Lung (tissue), 12 donors: ENCODE results near the gene MAP3K10. TPM values are rescaled to one million over a fixed set of nuclear protein-coding genes. Genes with fewer than 3 reads are reported as not detected.

Experiments used
- ATAC-seq: fragments of 200-7000 bp; cut with Tn5 transposase; one replicate; pipeline ENCODE4 v1.9.1; 2020; ENCODE audit warnings: moderate number of reproducible peaks; ENCODE audit not compliant: insufficient read depth, low FRiP score
- DNase-seq, 3 donors: peaks; one replicate each; pipeline ENCODE4 v3.0.0-alpha.2; 2013 to 2017
- H3K27ac ChIP-seq, 2 donors: one replicate each; pipeline ENCODE4 v1.5.1; 2013; ENCODE audit warnings: mild to moderate bottlenecking in 2 of 2, moderate library complexity in 2 of 2, control low read depth in 1 of 2, inconsistent platforms in 1 of 2, low read depth in 1 of 2, low read length in 1 of 2
- H3K27me3 ChIP-seq, 3 donors: one replicate each; pipeline ENCODE4 v1.5.1; 2013; ENCODE audit warnings: low read length in 2 of 3; ENCODE audit not compliant: control insufficient read depth in 3 of 3, insufficient read depth in 3 of 3
- H3K36me3 ChIP-seq, 4 donors: one replicate each; pipeline ENCODE4 v1.5.1; 2013; ENCODE audit warnings: low read length in 4 of 4, mild to moderate bottlenecking in 1 of 4, moderate library complexity in 1 of 4; ENCODE audit not compliant: control insufficient read depth in 4 of 4, insufficient read depth in 4 of 4
- H3K4me1 ChIP-seq, 5 donors: one replicate each; pipeline ENCODE4 v1.5.1; 2013; ENCODE audit warnings: low read length in 5 of 5, mild to moderate bottlenecking in 2 of 5, moderate library complexity in 1 of 5; ENCODE audit not compliant: control insufficient read depth in 5 of 5, insufficient read depth in 5 of 5
- H3K4me3 ChIP-seq: one replicate; pipeline ENCODE4 v1.5.1; 2013; ENCODE audit warnings: mild to moderate bottlenecking, control low read depth, moderate library complexity
- H3K9ac ChIP-seq, 2 donors: one replicate each; pipeline ENCODE4 v1.5.1; 2013; ENCODE audit warnings: low read length in 2 of 2, control low read depth in 1 of 2; ENCODE audit not compliant: insufficient read depth in 1 of 2
- H3K9me3 ChIP-seq, 4 donors: one replicate each; pipeline ENCODE4 v1.5.1; 2013; ENCODE audit warnings: low read length in 3 of 4, mild to moderate bottlenecking in 1 of 4, moderate library complexity in 1 of 4; ENCODE audit not compliant: control insufficient read depth in 4 of 4, insufficient read depth in 3 of 4
- CTCF ChIP-seq: IDR thresholded peaks from 2 replicates; pipeline ENCODE4 v1.5.1; 2012; ENCODE audit warnings: mild to moderate bottlenecking; ENCODE audit errors: control extremely low read depth, extremely low read depth
- WGBS, 2 donors: extraction: QIAGEN DNeasy Blood & Tissue Kit; methylation state at CpG; one replicate each; pipeline ENCODE4 v1.1.7; 2013; 5-methylcytosine and 5-hydroxymethylcytosine counted together
- polyA plus RNA-seq, 2 donors: library from polyadenylated mRNA; stranded (reverse); fragments of 200-250 nt; gene quantifications; one replicate each; pipeline ENCODE4 v1.2.1, GENCODE V29; 2013
- total RNA-seq, 2 donors: library from RNA; depleted of rRNA in 1 of 2; stranded (reverse); fragments of >200 nt in 1 of 2; gene quantifications; one replicate each; pipeline ENCODE4 v1.2.1, GENCODE V29; 2014 to 2021
- donor health status: control.
- donor health status: control.
- donor health status: Bipolar disorder and iron deficiency.
- donor health status: healthy.
- donor health status: DM: yes; HTN: yes; CAD: no.

Gene MAP3K10
- total and polyA plus RNA-seq, 4 donors: 4.4 to 18.0 (median 11.3) TPM

- Histone ChIP-seq H3K27me3 (no peaks in the 10 kb centered on the region), H3K9ac (no peak overlapping the region), H3K27ac (no peak overlapping the region), H3K9me3 (no peaks in the 10 kb centered on the region), H3K4me1 (peaks cover 0 to 11% (median 8%) of the 10 kb centered on the region in 5 donors), H3K36me3 (peaks cover 5 to 57% (median 27%) of the 10 kb centered on the region in 4 donors), H3K4me3 (no peak overlapping the region)
- ATAC-seq: no peak
- WGBS, 2 donors: 95 to 96% methylated on average over 6 of the region's 6 CpGs
- DNase-seq: no peak
- no peak for TF ChIP-seq CTCF
These were observed 49.1 kb downstream of the MAP3K10 start for GRCh38 chr19:40240332-40240731.

GRCh38 chr19:40241125-40241808, 50.0 kb downstream of the MAP3K10 start:
- Histone ChIP-seq H3K4me3 (no peak overlapping the region), H3K9ac (no peak overlapping the region), H3K36me3 (peaks cover 5 to 47% (median 22%) of the 10 kb centered on the region in 4 donors), H3K27me3 (no peaks in the 10 kb centered on the region), H3K4me1 (peaks cover 0 to 12% (median 8%) of the 10 kb centered on the region in 5 donors), H3K27ac (peak overlapping the region in 1 of 2 donors; percentile 66), H3K9me3 (no peaks in the 10 kb centered on the region)
- TF ChIP-seq CTCF: no peak
- no peak for ATAC-seq
- 88 to 93% methylated on average over 12 of the region's 12 CpGs for WGBS, 2 donors
- DNase-seq: no peak

GRCh38 chr19:40241809-40242384, 50.7 kb downstream of the MAP3K10 start:
- Histone ChIP-seq H3K27ac (peak overlapping the region in 1 of 2 donors; percentile 85), H3K36me3 (peaks cover 5 to 44% (median 19%) of the 10 kb centered on the region in 4 donors), H3K4me1 (peaks cover 0 to 12% (median 8%) of the 10 kb centered on the region in 5 donors), H3K27me3 (no peaks in the 10 kb centered on the region), H3K9ac (no peak overlapping the region), H3K4me3 (no peak overlapping the region), H3K9me3 (no peaks in the 10 kb centered on the region)
- peak; percentile 48 for ATAC-seq
- no peak for TF ChIP-seq CTCF
- peak in 2 of 3 donors; percentile 62 to 76 for DNase-seq
- WGBS, 2 donors: 65 to 82% methylated on average over 21 of the region's 21 CpGs
